Effector CD4-positive, alpha-beta T cell (primary cell): ENCODE data around the gene TSHZ3.

Experiments
- DNase-seq: peaks from one replicate; pipeline ENCODE4 v3.0.0-alpha.2; 2020

Gene TSHZ3

DNA sequence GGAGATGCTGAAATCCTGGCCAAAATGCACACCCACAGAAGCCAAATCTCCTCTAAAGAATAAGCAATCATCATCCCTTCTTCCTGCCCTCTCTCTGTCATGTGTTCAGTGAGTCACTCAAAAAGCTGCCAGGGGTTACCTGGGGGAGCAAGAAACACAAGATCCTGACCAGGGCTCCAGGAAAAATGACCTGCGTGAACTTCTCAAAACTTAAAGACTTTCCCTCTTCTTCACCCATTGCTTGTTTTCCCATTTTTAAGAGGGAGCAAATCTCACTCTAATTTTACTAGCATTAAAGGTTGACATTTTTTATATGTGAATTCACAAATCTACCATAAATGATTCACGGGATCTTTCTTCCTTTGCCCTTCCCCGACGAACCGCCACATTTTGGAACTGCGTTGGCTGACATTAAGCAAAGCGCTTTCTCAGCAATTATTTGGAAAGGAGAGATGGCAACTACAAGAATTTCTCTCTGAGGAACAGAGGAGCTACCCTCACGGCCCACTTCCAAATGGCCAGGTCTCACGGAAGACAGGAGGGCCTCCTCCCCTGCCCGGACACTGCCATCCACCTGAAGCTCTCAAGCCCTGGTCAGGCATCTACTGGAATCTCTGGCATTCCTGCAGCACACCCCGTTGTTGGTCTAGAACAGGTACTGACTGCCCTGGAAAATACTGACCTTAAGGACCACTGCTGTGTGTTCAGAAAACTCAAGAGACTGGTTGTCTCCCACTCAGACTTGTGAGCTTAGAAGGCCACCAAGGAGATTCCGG is 14.2 kb downstream of the TSHZ3 start:
- DNase-seq: no peak

DNA sequence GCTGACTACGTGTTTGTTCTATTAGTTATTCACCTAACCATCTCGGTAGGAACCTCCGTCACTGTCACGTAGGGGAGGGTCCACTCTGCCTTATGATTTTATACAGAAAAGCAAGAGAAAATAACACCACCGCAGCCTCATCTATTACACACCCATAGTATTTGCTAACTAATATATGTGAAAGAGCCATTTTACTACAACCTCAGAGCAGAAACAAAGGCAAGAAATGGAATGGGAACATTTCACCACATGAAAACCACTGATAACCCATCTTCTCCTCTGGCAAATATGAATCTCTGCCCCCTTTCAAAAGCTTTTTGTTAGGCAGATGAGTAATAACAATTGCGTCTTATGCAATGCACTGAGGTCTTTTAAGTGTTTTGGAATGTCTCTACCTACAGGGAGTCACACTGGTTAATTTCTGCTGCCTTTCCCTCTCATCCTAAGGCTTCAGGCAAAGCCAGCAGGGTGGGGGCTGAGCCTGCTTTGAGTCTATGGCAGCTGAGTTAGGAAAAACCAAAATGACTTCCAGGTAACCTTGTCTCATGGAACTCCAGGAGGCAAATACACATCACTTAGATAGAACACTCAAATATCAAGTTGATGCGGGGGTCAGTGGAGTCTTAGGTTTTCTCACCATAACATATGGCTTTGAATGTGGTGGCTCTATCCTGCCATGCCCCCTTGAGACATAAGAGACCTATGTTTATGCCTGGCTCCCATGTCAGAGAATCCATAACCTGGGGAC is 15.0 kb downstream of the TSHZ3 start:
- no peak for DNase-seq

- no peak for DNase-seq
Measured at GRCh38 chr19:31332096-31332495, 17.1 kb downstream of the TSHZ3 start.

GRCh38 chr19:31331536-31331935 is 17.7 kb downstream of the TSHZ3 start:
- DNase-seq: no peak

DNA sequence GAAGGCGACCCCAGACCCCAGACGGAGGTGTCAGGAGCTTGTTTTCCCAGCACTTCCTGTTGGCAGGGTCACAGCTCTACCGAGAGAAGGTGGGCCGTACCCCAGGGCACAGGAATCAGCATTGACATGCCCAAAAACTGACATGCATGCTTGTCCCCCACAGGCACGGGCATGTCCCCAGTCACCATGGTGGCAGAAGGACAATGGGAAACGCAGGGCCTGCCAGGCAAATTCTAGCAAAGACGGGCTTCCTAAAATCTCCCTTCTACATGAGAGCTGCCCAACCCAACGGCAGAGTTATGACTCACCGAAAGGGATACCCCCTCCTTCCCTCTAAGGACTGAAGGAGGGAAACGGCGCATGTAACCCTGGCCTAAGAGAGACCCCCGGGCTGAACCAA is 18.5 kb downstream of the TSHZ3 start:
- no peak for DNase-seq

GRCh38 chr19:31330237-31330636 is 19.0 kb downstream of the TSHZ3 start:
- no peak for DNase-seq

GRCh38 chr19:31329819-31330218 is 19.4 kb downstream of the TSHZ3 start:
- DNase-seq: no peak

GRCh38 chr19:31328238-31328637 is 21.0 kb downstream of the TSHZ3 start:
- DNase-seq: no peak

DNA sequence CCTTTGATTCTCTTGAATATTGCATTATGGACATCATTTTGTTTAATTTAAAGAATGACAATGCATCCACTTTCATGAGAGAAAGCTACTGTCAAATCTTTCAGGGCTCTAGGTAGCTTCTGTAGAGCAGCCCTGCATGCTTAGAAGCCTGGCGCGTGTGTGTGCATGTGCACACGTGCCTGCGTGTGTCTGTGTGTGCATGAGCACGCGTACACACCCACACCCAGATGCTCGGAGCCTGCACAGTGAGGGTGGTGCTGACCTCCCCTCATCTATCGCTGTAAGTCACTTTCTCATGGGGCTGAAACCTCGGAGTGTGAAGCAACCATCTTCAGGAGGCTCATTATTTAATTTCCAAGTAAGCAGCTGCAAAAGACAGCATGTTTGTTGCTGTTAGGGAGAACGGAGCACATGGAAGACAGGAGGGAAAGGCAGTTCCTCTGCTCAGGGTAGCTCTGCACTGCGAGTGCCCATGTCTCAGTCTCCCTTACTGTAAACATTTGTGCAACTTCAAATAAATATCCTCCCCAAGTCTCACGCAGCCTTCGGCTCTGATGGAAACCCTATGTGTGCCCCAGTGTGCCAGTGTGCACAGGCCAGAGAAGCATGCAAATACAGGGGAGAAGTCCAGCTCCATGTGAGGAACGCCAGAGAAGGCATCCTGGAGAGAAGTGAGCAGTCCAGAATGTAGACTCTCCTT is 22.8 kb downstream of the TSHZ3 start:
- DNase-seq: no peak

GRCh38 chr19:31325342-31325741 is 23.9 kb downstream of the TSHZ3 start:
- no peak for DNase-seq

GRCh38 chr19:31319465-31319864 is 29.8 kb downstream of the TSHZ3 start:
- no peak for DNase-seq

DNA sequence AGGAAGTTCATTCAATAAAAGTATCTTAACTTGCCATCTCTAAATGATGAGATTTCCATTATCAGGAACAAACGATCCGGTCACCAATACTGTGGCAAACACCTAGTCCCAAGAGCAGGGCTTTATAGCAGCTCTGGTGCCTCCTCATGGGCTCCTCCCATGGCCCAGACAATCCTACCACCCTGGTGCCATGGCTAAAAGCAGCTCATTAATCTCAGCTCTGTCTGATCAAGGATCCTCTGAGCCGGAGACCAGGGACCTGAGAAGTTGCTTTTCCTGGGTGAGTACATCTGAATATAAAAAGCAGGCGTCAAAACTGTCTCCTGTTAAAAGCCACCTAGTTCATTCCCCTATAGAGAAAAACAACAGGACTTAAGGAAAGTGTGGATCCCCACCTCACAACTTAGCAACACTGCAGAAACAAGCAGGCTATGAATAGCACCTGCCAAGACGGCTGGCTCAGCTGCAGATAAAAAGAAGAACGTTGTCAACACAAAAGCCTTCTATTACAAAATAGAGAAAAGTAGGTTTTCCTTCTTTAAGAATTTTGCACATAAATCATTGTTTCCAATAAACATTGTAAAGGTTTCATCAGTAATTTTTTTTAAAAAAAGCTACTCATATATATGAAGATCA is 30.3 kb downstream of the TSHZ3 start:
- DNase-seq: no peak

- DNase-seq: no peak
Measured at GRCh38 chr19:31317570-31317969, 31.7 kb downstream of the TSHZ3 start.

GRCh38 chr19:31317093-31317492 is 32.1 kb downstream of the TSHZ3 start:
- DNase-seq: no peak

DNA sequence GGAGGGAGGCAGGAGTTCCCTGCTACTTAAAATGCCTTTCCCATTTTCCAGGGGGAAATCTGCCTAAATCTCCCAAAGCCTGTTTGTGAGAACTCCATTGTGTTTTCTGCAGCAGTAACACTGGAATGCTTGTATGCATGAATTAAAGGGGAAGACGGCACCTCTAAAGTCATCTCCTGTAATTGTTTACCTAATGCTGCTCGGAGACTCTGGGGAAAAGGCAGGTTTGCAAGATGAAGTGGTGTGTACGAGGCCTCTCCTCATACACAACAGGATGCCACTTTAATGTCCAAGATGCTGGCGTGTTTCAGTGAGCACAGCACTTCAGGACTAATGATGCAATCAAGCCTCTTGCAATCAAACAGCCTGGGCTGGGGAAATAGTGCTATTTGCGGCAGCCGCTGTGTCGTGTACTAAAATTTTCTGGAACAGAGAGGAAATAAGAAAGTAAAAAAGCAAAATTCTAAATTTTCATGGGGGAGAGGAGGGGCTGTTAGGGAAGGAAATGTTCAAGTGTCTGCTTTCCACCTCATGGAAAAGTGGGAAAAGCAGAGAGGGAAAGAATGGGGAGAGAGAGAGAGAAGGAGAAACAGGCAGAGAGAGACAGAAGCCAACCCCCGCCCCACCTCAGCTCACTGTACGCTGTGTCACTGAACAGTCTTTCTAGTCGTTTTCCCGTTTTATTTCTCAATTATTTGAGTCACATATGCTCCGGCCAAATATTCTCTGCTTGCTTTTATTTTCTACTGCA is 32.9 kb downstream of the TSHZ3 start:
- no peak for DNase-seq

DNA sequence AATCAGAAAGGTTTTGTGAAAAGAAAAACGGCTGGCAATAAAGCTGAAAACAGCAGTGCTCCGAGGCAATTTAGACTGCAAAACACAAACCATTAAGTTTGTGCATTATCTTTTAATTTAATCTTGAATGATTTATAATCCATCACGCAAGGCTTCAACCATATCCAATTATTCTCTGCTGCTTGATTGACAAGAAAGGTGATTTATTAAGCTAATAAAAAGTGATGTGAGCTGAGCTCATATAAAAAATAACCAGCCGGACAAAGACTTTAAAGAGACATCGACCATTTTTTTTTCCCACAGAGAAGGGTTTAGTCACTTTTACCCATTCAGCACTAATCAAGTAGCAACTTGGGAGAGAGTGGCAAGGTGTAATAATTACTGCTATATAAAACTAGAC is 33.6 kb downstream of the TSHZ3 start:
- no peak for DNase-seq

DNA sequence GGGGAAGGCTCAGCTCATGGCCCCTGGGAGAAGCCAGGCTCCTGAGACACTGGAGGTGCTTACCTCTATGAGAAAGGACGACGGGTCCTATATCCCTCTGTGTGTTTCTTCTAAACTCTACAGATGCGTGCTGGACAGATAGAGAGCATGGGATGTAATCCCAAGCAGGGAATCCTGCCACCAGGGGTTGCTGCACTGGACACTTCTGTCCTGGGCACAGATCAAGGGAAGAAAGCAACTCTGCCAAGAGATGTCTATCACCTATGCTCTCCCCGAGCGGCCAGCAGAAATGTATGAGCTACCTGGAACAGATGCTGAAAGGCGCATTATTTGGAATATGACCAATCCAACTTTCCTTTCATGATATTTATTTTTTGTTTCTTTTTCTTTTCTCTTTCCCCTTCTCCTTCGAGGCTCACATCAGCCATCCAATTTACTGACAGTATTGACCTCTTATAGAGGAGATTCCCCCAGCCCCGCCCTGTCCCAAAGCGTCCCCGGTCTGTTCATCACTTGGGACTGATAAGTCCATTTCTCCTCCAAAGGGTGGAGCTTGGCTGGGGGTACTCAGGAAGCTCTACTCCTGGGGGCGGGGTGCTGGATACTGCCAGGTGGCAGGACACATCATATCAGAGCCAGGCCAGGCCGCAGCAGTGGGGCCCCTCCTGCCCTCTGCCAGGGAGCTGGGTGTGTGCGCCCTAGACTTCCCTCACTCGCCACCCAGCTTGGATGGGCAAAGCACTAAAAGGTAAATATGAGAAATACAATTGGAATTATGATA is 34.2 kb downstream of the TSHZ3 start:
- DNase-seq: no peak

- DNase-seq: no peak
Measured at GRCh38 chr19:31314156-31314555, 35.1 kb downstream of the TSHZ3 start.

GRCh38 chr19:31313291-31314030 is 35.8 kb downstream of the TSHZ3 start:
- no peak for DNase-seq

GRCh38 chr19:31312677-31313244 is 36.5 kb downstream of the TSHZ3 start:
- DNase-seq: no peak
